DND-41 (cell line): ENCODE measurements around the gene FBXW2.

ENCODE experiments used
- ATAC-seq: fragments of 200-7000 bp; cut with Tn5 transposase; 3 replicates; pipeline ENCODE4 v1.9.1; 2021; ENCODE audit warnings: low read depth; ENCODE audit not compliant: insufficient read depth
- DNase-seq: peaks from one replicate; pipeline ENCODE4 v3.0.0-alpha.2; 2020
- H2AFZ ChIP-seq: 2 replicates; pipeline ENCODE4 v1.6.0; 2012; ENCODE audit warnings: low read depth, low read length
- H3K27ac ChIP-seq: 2 replicates; pipeline ENCODE4 v1.5.1; 2012; ENCODE audit warnings: low read length, inconsistent platforms
- H3K27me3 ChIP-seq: fragments of 200-600 bp; sonication (generic); 2 replicates; pipeline ENCODE4 v1.6.0; 2012; ENCODE audit warnings: low read length, mild to moderate bottlenecking, inconsistent platforms; ENCODE audit not compliant: insufficient read depth, poor library complexity
- H3K36me3 ChIP-seq: 2 replicates; pipeline ENCODE4 v1.5.1; 2012; ENCODE audit warnings: low read length, inconsistent platforms; ENCODE audit not compliant: insufficient read depth
- H3K4me1 ChIP-seq: 2 replicates; pipeline ENCODE4 v1.5.1; 2012; ENCODE audit warnings: mild to moderate bottlenecking, low read length; ENCODE audit not compliant: insufficient read depth
- H3K4me2 ChIP-seq: 2 replicates; pipeline ENCODE4 v1.6.0; 2012; ENCODE audit warnings: mild to moderate bottlenecking, moderate library complexity, low read length, inconsistent platforms; ENCODE audit not compliant: insufficient read depth
- H3K4me3 ChIP-seq, 2 experiments: fragments of 200-600 bp in 1 of 2; shearing (Covaris generic) in 1 of 2; 2 replicates each; pipeline ENCODE4 v1.5.1; 2012 to 2016; ENCODE audit warnings: inconsistent platforms in 2 of 2, low read length in 2 of 2, mild to moderate bottlenecking in 2 of 2, low read depth in 1 of 2, moderate library complexity in 1 of 2
- H3K79me2 ChIP-seq: 2 replicates; pipeline ENCODE4 v1.6.0; 2012; ENCODE audit warnings: low read length, inconsistent platforms; ENCODE audit not compliant: insufficient read depth
- H3K9ac ChIP-seq: 2 replicates; pipeline ENCODE4 v1.6.0; 2012; ENCODE audit warnings: low read depth, mild to moderate bottlenecking, inconsistent platforms, low read length, moderate library complexity
- H3K9me3 ChIP-seq: 2 replicates; pipeline ENCODE4 v1.5.1; 2012; ENCODE audit warnings: low read length, moderate library complexity, mild to moderate bottlenecking, inconsistent platforms; ENCODE audit not compliant: insufficient read depth, severe bottlenecking
- H4K20me1 ChIP-seq: 2 replicates; pipeline ENCODE4 v1.6.0; 2012; ENCODE audit warnings: low read length; ENCODE audit not compliant: insufficient read depth
- EZH2 ChIP-seq: IDR thresholded peaks from 3 replicates; pipeline ENCODE4 v1.6.1; 2012; ENCODE audit warnings: borderline replicate concordance, low read depth, mild to moderate bottlenecking, moderate library complexity, low read length, inconsistent platforms; ENCODE audit not compliant: severe bottlenecking
- TF ChIP-seq, protein P1 (sequence below): IDR thresholded peaks from 2 replicates; pipeline ENCODE4 v1.5.1; 2012; ENCODE audit warnings: borderline replicate concordance, low read length, moderate library complexity, mild to moderate bottlenecking; ENCODE audit not compliant: poor library complexity, severe bottlenecking; ENCODE audit errors: extremely low read depth

The FBXW2 gene

DNA sequence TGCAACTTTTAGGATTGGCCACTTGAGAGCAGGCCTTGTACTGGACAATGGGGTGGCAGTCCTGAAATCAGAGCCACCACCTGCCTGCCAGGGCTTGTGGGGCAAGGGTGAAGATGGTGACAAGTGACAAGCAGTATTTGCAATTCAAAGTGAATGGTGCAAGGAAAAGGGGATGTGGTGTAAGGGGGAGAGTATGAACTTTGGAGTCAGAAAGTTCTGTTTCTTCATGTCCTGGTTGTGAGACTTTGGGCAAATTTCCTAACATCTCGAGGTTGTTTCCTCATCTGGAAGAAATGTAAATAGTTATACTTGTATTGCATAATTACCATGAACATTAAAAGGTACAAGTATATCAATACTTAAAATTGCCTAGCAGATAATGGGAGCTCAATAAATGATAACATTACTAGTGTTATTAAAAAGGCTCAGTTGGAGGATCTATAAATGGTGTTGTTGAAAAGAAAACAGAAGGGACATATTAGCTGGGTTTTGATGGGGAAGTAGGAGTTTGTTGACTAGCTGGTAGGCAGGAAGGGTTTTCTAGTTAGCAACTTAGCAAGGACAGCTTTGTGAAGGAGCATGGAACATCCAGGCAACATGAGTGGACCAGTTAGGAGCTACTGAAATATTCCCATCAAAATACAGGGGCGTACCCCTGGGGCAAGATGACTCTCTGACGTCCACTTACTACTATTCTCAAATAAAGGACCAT, 57.6 kb downstream of the FBXW2 start:
- Histone ChIP-seq H3K9me3 (no peaks in the 10 kb centered on the region), H3K27me3 (no peaks in the 10 kb centered on the region), H2AFZ (no peak overlapping the region), H3K79me2 (no peaks in the 10 kb centered on the region), H3K4me1 (no peaks in the 10 kb centered on the region), H3K36me3 (no peaks in the 10 kb centered on the region), H3K9ac (no peak overlapping the region), H3K27ac (no peak overlapping the region), H4K20me1 (no peaks in the 10 kb centered on the region), H3K4me3 (no peak overlapping the region), H3K4me2 (no peak overlapping the region)
- ATAC-seq (no peak), DNase-seq (no peak)
- no peak for TF ChIP-seq EZH2
- TF ChIP-seq, protein P1, sequence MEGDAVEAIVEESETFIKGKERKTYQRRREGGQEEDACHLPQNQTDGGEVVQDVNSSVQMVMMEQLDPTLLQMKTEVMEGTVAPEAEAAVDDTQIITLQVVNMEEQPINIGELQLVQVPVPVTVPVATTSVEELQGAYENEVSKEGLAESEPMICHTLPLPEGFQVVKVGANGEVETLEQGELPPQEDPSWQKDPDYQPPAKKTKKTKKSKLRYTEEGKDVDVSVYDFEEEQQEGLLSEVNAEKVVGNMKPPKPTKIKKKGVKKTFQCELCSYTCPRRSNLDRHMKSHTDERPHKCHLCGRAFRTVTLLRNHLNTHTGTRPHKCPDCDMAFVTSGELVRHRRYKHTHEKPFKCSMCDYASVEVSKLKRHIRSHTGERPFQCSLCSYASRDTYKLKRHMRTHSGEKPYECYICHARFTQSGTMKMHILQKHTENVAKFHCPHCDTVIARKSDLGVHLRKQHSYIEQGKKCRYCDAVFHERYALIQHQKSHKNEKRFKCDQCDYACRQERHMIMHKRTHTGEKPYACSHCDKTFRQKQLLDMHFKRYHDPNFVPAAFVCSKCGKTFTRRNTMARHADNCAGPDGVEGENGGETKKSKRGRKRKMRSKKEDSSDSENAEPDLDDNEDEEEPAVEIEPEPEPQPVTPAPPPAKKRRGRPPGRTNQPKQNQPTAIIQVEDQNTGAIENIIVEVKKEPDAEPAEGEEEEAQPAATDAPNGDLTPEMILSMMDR: no peak

DNA sequence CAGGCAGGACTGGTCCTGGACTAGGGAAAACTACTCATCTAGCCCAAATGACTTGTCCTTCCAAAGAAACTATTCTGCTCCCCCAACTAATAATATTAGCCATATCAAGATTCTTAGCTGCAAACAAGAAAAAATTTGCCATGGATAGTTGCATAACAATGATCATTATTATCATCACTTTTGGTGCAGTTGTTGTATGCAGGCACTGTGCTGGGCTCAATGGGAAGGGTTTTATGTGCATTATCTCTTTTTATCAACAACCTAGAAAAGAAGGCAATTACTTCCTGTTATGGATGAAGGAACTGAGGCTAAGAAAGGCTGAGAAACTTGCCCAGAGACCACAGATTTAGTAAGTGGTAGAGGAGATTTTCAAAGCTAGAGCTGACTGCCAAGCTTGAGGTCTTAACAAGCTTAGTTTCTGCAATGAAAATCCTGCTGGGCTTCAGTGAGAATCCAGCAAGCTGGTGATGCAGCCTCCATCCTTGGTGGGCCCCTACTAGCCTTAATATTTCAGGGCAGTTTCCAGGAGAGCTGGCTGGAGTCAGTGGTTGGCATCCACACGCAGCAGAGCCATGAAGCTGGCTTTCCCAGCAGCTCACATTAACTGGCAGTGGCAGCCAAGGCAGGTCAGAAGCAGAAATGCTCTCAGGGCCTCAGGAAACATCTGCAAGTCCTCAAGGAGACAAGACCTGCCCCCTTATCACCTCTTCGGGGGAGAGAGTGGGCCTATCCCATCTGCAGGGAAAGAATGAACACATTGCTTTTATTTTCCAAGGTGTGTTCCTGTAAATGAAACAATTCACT, 58.4 kb downstream of the FBXW2 start:
- no peak overlapping the region for H3K4me2 ChIP-seq
- no peaks in the 10 kb centered on the region for H3K27me3 ChIP-seq
- H3K9ac ChIP-seq: no peak overlapping the region
- no peak for ATAC-seq
- H3K9me3 ChIP-seq: no peaks in the 10 kb centered on the region
- H3K79me2 ChIP-seq: no peaks in the 10 kb centered on the region
- no peak overlapping the region for H3K27ac ChIP-seq
- H3K4me1 ChIP-seq: no peaks in the 10 kb centered on the region
- H3K4me3 ChIP-seq: no peak overlapping the region
- no peaks in the 10 kb centered on the region for H3K36me3 ChIP-seq
- H2AFZ ChIP-seq: no peak overlapping the region
- TF ChIP-seq EZH2: no peak
- DNase-seq: no peak
- no peaks in the 10 kb centered on the region for H4K20me1 ChIP-seq

DNA sequence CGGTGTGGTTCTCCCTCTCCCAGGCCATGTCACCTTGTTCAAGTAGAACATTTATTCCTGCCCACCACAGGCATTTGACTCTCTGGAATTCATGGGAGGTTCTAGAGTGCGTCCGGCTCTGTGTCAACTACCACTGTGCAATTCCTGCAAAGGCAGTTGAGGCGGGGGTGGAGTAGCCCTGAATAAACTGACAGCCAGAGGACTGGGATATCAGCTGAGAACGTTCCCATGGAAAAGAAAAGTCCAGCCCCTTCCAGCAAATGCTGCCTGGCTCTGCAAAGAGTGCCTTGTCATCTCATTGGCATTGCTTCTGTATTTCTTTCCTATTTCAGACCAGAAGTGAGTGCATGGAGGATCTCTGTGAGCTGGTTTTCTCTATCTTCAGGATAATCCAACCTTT, 60.0 kb downstream of the FBXW2 start:
- ATAC-seq (no peak), DNase-seq (no peak)
- no peaks in the 10 kb centered on the region for H4K20me1 ChIP-seq
- H3K27ac ChIP-seq: no peak overlapping the region
- no peak overlapping the region for H2AFZ ChIP-seq
- H3K4me3 ChIP-seq: no peak overlapping the region
- H3K4me2 ChIP-seq: no peak overlapping the region
- H3K79me2 ChIP-seq: no peaks in the 10 kb centered on the region
- no peaks in the 10 kb centered on the region for H3K4me1 ChIP-seq
- no peak overlapping the region for H3K9ac ChIP-seq
- TF ChIP-seq, protein P1: no peak
- TF ChIP-seq EZH2: no peak
- no peaks in the 10 kb centered on the region for H3K9me3 ChIP-seq
- H3K36me3 ChIP-seq: no peaks in the 10 kb centered on the region
- H3K27me3 ChIP-seq: no peaks in the 10 kb centered on the region
